Colon (tissue), 2 donors: ENCODE measurements around the gene NEK3.
"Not testable (repeated sequence)": the region's sequence is repeated elsewhere in the genome, so short reads cannot be mapped to it uniquely, and the experiment has no call there.

ENCODE experiments used
- FAIRE-seq: peaks from 2 replicates; lab custom pipeline; 2012; peaks lifted over from hg19 to GRCh38; lab: Jason Lieb, UNC
- donor health status: control.
- donor health status: control.

The NEK3 gene

DNA sequence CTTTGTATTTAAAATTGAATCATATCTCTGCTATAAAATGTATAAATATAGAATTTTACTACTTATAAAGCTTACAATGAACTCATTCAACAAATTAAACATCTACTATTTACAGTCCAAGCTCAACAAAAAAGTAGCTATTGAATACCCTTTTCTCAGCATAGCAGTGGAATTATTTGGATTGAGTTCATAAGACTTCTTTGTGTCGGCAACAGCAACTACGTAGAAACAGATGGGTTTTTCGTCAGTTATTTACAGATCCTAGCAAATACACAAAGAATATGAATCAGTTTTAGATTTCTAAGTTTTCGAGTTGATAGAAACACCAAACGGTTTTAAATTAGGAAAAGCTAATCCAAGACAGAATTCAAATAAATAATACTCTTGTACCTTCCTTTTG, 10.4 kb upstream of the NEK3 start:
- FAIRE-seq = no peak

DNA sequence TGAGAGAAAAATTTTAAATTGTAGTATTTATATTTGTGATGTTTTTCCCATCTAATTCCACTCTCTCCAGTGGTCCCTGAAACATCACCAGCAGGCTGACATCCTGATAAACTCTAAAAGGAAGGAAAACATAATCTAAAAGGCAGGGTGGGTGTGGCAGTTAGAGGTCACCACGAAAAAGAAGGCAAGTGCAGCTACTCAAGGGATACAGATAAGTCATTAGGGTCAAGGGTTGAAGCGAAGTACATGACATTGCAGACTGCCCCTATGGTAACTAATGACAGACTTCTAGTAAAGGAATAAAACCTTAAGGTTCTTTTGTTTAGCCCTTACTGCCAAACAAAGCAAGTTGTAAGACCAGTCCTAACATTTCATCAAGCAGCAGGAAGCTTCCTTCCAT, 6.0 kb upstream of the NEK3 start:
- FAIRE-seq = no peak

DNA sequence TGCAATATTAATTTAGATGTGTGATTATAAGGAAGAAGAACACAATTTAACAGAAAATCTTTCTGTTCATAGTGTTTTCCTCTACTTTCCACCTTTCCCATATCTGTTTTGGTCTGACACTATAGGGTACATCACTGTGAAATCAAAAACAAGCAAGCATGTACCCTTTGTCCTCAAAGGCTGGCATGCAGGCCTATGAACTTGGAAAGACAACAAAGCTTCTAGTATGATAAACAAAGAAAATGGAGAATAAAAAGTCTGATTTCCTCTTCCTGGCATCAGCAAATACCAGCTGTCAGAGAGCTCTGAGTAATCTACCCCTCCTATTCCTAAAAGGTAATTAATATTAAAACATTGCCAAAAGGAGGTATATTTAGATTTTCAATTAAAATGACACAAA, 5.6 kb upstream of the NEK3 start:
- FAIRE-seq = no peak

DNA sequence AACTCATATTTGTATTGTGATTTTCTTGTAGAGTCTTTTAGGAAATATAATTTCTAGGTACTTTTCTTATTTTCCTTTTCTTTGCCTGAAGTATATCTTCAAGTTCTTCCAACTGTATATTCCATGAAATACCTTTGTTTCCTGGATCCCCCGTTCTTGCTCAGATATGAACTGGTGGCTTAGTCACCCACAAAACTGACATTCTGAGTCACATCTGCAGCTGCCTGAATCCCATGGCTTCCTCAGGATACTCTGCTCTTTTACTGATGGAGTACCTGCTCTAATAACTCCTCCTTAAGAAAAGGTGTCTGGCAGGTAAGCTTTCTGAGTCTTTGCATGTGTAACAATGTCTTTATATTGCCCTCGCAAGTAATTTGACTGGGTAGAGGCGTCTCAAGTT, 4.5 kb upstream of the NEK3 start:
- FAIRE-seq = not testable (repeated sequence)

DNA sequence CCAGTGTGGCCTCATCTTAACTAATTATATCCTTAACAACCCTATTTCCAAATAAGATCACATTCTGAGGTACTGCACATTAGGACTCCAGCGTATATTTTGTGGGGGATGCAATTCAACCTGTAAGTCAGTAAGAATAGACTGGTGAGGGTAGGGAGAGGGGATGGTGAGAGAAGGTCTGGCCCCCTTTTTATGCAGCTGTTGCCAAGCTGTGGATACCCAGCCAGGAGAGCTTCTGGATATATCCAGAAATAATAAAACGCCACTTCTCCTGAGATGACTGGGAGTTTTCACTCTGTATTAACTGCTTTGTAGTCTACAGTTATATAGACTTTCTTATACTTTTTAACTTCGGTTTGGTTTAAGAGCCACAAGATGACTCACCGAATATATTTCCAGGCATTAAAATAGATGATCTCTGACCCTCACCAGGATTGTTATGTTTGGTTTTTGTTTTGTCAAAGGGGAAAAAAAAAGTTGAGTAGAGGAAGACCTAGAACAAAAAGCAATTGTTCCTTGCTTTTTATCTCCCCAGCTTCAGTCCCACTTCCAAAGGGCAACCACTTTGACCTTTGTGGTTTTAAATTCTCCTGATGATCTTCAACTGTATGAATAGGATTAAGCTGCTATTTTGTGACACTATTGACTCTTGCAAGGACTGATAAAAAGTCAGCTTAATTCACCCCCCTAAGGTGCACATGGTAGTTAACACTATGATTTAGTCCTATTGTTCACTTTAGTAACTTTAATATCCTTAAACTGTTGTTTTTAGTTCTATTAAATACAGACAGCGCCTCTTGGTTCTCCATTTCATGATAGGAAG, 3.1 kb upstream of the NEK3 start:
- FAIRE-seq = no peak

DNA sequence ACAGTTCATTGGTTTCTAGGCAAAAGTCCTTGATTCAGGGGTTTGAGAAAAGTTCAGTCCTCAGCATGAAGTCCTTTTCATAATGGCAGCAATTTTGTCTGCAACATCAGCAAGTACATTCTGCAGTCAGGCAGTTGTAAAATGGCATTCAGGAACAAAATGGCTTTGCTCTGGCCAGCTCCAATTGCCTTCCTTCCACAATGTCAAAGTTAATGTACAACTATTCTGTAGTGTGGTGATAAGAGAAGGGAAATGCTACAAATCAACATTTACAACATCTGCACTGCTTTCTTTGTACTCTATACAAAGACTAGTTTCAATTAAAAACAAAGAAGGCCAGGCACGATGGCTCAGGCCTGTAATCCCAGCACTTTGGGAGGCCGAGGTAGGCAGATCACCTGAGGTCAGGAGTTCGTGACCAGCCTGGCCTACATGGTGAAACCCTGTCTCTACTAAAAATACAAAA, 1.8 kb upstream of the NEK3 start:
- FAIRE-seq = no peak

DNA sequence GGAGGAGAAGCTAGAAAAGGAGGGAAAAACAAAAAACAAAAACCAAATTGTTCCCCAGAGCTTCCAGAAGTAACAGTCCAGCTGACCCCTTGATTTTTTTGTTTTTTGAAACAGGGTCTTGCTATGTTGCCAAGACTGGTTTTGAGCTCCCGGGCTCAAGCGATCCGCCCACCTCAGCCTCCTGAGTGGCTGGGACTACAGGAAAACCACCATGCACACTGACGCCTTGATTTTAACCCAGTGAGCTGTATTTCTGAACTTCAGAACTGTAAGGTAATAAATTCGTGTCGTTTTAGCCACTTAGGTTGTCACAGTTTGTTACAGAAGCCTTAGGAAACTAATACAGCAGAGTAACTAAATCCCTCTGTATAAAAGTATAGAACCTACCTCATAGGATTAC, 1.1 kb upstream of the NEK3 start:
- no peak for FAIRE-seq

DNA sequence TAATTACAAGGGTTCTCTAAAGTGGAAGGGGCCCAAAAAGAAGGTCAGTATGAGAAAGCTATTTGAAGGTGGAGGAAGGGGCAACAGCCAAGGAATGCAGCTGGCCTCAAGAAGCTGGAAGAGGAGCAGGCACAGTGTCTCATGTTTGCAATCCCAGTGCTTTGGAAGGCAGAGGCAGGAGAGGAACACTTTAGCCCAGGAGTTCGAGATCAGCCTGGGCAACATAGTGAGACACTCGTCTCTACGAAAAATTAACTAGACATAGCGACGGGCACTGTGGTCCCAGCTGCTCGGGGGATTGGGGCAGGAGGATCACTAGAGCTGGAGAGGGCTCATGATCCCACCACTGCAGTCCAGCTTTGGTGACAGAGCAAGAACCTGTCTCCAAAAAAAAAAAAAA, 656 bp upstream of the NEK3 start:
- FAIRE-seq = no peak

DNA sequence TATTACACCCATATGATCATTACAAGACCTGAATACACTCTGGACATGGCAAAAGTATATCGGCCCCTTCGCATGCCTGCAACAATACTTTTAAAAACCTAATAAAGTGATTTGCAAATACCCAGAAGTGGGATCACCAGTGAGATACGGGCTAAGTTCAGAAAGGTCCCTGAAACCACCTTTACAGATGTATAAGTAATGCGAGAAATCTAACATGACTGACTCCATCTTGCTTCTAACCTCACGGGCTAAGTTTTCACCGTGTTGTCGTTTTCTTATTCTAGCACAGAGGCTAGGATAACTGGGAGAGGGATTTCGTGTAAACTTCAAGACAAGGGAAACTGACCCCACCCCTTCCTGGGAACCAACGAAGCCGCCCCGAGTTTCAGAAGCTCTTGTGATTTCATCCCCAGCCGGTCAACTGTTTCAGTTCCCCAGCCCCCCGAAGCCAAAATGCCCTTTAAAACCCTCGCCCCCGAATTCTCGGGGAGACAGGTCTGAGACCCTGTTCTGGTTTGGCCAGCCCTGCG, 703 bp downstream of the NEK3 start:
- FAIRE-seq = no peak

DNA sequence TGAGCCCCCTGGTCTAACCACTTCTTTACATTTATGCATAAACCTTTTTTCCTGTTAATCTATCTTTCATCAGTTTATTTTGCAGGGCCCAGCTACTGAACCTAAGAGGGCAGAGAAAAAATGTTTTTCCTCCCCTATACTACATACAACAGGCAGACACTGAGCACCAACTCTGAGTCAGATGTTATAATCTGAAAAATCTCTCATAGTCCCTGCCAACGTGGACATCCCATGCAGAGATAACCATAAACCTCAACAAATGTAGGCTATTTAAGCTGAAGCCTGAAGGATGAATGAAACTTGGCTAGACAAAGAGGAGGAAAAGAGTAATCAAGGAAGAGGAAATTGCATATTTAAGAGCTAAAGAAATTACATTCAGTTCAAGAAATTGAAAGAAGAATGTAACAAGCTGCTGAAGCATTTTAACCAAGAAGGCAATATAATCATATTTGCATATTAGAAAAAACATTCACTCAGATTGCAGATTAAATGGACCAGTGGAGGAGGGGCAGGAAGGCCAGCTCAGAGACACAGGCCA, 2.6 kb downstream of the NEK3 start:
- no peak for FAIRE-seq

DNA sequence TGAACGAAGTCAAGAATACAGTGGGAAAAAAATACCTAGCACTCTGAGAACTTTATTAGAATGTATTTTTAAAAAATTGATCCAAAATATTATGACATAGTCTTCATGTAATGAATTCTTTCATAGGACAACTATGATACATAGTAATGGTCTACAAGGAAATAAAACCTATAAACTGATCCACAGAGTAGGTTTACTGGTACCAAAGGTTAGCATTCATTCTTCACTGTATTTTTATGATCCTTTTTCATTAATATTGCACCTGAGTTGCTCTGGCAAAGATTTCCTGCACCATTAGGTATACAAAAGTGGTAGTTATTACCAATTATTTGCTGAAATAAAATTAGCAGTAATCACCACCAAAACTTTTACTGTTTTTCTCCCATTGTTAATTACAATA, 4.2 kb downstream of the NEK3 start:
- peak; percentile 33 for FAIRE-seq

DNA sequence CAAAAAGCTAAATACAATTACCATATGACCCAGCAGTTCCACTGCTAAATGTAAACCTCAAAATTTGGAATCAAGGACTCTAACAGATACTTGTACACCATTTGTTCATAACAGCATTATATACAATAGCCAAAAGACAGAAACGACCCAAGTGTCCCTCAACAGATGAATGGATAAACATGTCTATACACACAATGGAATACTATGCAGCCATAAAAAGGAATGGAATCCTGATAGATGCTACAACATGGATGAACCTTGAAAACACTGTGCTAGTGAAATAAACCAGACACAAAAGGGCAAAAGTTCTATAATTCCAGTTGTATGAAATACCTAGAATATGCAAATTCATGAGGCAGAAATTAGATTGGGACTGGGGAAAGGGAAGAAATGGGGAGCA, 12.2 kb downstream of the NEK3 start:
- no peak for FAIRE-seq

DNA sequence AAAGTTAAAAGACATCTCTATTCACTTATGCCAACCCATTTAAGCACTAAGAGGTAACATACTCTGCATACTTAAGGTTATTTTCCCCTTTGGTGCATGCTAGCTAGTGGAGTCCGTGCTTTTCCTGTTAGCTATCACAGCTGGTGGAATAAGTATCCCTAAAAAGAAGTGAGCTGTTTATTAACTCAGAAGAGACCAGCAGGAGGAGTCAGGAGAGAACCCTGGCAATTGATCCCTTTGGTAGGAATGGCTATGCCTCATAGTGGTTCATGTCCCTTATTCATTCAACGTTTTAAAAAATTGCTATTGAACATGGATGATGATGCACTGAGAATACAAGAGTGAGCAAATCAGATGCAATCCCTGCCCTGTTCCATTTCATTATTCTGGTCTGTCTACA, 18.1 kb downstream of the NEK3 start:
- FAIRE-seq = no peak

DNA sequence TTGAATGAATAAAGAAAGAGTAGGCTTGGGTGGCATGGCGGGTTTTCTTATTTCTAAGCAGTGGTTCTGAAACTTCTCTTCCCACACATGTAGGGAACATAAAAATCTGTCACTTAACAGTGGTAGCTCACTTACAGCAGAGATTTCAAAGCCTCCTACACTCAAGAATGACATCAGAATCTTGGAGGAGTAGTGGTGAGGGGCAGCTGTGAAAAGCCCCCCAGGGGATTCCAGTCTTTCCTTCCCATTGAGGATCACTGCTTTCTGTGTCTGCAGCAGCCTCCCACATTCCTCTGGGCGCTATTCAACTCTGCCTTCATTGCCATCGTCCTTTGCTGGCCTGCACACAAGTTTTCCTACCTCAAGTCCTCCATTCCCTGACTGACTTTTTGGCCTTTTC, 21.9 kb downstream of the NEK3 start:
- FAIRE-seq = no peak

DNA sequence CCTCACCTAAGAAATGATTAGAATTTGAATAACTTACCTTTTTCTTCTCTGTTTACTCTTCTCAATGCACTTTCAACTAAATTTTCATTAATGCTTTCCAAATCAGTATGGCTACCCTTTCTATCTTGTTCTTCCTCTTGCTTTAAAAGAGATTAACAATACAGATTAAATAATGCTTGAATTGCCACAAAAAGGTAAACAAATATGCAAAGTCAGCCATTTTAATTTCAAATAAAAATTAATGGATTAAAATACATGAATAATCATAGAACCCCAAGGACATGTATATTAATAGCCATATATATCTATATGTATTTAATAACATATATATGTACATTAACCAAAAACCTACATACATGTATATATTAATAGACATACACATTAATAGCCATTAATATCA, 22.6 kb downstream of the NEK3 start:
- FAIRE-seq = peak; percentile 64

DNA sequence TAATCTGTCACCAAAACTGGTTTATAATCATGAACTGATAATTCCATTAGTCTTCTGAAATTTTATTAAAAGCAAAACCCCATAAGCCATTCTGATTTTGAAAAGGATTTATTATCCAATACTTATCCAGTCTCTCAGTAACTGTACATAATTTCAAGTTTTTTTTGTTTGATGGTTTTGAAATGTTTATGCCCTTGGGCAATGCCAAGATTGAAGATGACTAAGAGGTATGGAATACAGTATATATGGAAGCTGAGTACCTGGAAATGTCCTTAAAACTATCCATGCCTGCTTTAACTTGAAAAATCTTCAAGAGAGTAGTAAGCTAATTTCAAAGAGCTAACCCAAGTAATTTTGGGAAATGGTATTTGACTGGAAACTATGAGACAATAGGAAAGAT, 28.8 kb downstream of the NEK3 start:
- no peak for FAIRE-seq

DNA sequence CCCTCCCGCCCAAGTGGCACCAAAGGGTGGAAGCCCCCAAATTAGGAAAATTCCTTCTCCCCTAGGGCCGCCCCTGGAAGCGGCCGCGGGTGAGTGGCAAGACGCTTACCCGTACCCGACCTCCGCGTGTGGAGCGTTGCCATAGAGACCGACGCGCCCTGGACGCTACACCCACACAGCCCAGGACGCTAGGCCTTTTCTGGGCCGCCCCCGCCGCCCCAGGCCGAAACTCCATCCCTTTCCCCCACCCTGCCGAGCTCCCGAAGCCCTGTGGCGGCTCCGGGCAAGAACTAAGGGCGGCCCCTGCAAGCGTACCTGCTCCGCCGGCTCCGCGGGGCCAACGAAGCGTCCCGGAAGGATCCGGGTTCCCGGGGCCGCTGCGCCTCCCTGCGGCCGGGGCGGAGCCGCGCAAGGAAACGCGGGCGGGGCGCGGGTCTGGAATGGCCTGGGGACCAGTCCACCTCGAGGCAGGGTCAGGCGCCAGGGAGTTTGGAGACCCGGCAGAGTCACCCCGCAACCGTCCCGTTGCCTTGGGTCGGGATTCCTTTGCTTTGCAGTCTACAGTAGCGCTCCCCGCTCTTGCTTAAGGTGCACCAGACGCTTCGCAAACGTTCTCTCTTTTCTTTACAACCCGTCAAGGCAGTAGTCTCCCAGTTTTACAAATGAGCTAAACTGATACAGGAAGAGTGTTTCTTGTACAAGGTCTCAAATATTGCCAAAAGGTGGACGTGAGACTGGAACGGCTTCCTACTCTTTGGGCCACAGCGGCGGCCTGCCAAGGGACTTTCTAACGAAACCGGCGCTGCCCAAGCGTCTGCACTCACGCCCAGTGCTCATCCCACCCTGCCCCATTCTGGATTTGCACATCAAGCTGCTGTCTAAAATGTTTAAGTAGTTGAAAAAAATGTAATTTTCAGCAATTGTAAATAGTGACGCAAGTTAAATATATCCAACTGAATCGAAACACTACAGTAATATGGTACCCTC, 30.4 kb downstream of the NEK3 start, which contains the start of gene NEK5:
NEK5 (minus strand) TSS at position 360 of the 987 bp plus-strand sequence. CDS start 1,591 bp downstream, outside the sequence.
- no peak for FAIRE-seq

DNA sequence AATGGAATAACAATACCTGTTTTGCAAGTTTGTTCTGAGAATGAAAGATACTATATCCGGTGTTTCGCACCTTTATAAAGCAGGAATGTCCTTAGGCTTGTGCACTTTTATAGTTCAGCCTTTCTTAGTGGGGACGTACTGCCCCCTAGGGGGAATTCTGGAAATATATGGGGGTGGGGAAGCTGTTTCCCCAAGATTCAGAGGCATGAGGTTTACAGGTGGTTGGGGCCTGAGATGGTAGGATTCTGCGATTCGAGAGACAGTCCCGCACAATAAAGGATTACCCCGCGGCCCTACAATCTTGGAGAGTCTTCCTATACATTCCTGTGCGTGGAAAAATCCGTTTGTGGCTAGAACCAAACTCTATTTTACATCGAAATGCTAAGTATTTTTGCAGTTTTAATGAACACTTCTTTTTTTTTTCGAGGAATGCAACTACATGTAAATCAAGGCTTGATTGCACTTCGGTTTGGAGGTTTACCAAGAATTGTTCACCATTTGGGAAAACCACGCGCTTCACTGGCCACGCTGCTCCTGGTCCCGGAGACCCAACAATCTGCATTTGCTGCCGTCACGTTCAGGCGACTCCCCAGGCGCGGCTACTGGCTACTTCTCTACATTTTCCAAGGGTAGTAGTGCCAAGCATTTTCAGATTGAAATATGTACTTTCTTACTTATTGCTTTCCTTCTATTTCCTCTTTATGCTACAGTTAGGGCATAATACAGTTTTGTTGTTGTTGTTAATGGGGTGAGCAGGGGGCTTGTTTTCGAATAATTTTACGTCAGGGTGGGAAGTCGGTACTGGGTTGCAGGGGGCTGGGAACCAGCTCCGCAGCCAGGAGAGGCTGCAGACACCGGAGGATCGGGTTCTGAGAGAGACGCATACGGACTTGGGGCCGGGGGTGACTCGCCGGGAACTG, 31.4 kb downstream of the NEK3 start:
- no peak for FAIRE-seq

DNA sequence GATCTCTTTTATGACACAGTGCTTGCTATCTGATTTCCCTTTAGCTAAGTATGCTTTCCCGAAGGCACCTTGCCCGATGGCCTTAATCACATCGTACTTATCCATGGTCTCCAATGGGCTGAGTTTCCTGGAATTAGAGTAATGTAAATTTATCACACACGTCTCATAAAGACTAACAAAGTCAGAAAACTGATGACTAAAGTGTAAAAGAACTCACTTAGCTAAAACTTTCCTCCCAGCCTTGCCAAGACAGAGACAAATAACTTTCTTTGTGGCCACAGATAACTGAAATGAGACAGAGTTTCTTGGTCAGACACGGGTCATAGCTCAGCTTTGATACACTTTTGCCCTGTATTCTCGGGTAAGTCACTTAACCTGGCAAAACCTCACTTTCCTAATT, 32.0 kb downstream of the NEK3 start:
- no peak for FAIRE-seq

DNA sequence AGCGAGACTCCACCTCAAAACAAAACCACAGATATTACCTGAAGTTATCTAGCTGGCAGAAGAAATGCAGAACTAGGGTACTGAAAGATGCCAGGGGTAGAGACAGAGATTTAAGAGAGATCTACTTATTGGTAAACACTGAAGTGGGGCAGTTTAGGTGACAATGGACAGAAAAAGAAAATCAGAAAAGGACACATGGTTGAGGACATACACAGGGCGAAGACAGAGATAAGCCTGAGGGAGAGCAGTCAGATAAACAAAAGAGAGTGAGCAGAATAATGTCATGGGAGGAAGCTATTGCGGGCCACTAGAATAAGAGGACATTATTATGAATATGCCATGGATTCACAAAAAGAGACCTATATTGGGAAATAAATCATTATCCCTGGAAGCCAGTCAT, 33.9 kb downstream of the NEK3 start:
- no peak for FAIRE-seq

DNA sequence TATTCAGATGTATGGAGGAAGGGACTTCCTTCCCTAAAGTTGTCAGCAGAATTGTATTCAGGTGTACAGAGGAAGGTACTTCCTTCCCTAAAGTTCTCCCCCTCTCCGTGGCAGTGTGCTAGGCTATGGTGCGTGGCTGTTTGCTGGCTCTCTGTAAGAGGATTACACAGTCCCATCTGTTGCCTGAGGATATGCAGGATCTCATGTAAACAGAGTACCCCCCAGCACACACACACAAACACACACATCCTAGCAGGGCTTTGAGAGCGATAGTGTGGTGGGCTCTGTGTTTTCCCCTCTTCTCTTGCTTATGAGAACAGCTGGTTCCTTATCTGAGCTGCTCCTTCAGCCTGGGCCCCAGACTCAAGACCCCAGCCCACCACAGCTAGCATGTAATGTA, 40.8 kb downstream of the NEK3 start:
- FAIRE-seq = no peak
